Peyer's patch (tissue), 4 donors: ENCODE data around the gene ZNF606.

ENCODE experiments used
- CTCF ChIP-seq, 6 experiments: fragments of 450-650 bp in 4 of 6; fragments of 200-600 bp in 2 of 6; sonication (generic) in 1 of 6; IDR thresholded peaks; one replicate each; pipeline ENCODE4 v1.5.1; 2017 to 2019; ENCODE audit warnings: antibody characterized with exemption in 6 of 6, mild to moderate bottlenecking in 3 of 6, moderate library complexity in 1 of 6
- POLR2A ChIP-seq, 2 donors: fragments of 450-650 bp; IDR thresholded peaks; one replicate each; pipeline ENCODE4 v1.5.1; 2017; ENCODE audit warnings: antibody characterized with exemption in 2 of 2, mild to moderate bottlenecking in 2 of 2, moderate library complexity in 2 of 2

DNA sequence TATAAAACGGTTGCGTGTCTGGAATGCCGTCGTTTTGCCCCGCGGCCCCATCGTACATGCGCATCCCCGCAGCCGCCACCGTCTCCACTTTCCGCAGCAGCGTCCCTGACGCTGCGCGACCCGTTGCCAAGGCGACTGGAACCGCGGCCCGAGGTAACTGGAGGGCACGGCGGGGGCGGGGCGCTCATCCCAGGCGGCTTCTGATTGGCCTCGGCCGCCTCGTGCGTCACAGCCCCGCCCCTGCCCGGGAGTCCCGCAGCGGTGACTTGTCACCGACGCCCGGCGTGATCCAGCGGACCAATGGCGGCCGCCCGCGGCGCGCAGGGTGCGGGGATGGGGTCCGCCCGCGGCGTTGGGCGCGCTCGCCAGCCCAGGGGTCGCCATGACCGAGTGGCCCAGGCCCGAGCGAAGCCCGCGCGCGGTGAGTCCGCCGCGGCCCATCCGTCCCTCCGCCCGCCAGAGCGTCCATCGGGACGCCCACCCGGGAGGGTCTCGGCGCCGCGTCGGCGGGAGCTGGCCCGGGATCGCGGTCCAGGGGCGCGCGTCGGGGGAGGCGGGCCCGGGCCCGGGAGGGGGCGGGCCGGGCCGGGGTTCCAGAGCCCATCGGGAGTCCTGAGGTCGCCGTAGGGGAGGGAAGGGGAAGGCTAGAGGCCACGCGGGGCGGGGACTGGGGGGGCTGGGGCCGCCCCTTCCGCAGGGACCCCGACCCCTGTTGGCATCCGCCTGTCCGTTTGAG lies 31.3 kb upstream of the ZNF606 start, which contains the start of gene ZSCAN1:
- TF ChIP-seq CTCF (IDR thresholded peaks at IDR 0.05) = no peak
- no peak for TF ChIP-seq POLR2A (IDR thresholded peaks at IDR 0.05)
